Endothelial cell of umbilical vein (primary cell): Measurements from ENCODE around the gene TEX26.

Experiments
- EZH2 ChIP-seq: IDR thresholded peaks from 2 replicates; pipeline ENCODE4 v1.6.1; 2012; ENCODE audit warnings: borderline replicate concordance, low read depth, mild to moderate bottlenecking, moderate library complexity, low read length, inconsistent platforms; ENCODE audit not compliant: severe bottlenecking
- GATA2 ChIP-seq: IDR thresholded peaks from 2 replicates; pipeline ENCODE4 v1.7.0; 2011; ENCODE audit warnings: low read depth, mild to moderate bottlenecking, moderate library complexity, mixed read lengths, low read length; ENCODE audit not compliant: insufficient read length, insufficient read depth
- MYC ChIP-seq: IDR thresholded peaks from one replicate; pipeline ENCODE4 v1.6.1; 2011; ENCODE audit warnings: mild to moderate bottlenecking, low read depth, low read length
- POLR2A ChIP-seq: IDR thresholded peaks from 2 replicates; pipeline ENCODE4 v1.6.1; 2012; ENCODE audit warnings: low read depth, mild to moderate bottlenecking, control low read depth, low read length
- POLR2AphosphoS5 ChIP-seq: IDR thresholded peaks from 2 replicates; pipeline ENCODE4 v1.6.1; 2012; ENCODE audit warnings: low read depth, mild to moderate bottlenecking, control low read depth, low read length, moderate library complexity; ENCODE audit not compliant: insufficient read depth
- TF ChIP-seq, protein P1 (sequence below), 2 donors: IDR thresholded peaks; 1 replicate in 1 of 2; 2 replicates in 1 of 2; pipeline ENCODE4 v1.5.1; 2011; ENCODE audit warnings: low read length in 2 of 2, mild to moderate bottlenecking in 2 of 2, moderate library complexity in 2 of 2, control low read depth in 1 of 2, inconsistent platforms in 1 of 2, low read depth in 1 of 2; ENCODE audit not compliant: insufficient read depth in 1 of 2; ENCODE audit errors: extremely low read depth in 1 of 2
- TF ChIP-seq, protein P2 (sequence below): IDR thresholded peaks from 2 replicates; pipeline ENCODE4 v1.6.1; 2011; ENCODE audit not compliant: insufficient read depth, insufficient read length

DNA sequence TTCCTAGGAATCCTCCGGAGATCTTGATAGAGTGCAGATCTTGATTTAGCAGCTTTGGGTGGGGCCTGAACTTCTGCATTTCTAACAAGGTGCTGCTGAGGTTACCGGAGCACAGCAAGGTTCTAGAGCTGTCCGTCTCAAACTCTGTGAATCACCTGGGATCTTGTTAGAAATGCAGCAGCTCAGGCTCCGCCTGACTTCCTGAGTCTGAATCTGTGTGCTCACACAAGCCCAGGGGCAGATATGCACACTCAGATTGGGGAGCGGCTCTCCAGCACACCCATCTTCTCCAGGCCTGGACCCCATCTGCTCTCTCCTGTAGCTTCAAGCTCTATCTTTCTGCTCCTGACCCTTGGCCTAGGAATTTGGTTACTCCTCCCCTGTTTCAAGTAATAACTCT is 3.5 kb upstream of the TEX26 start:
- TF ChIP-seq MYC = no peak
- TF ChIP-seq, protein P1, sequence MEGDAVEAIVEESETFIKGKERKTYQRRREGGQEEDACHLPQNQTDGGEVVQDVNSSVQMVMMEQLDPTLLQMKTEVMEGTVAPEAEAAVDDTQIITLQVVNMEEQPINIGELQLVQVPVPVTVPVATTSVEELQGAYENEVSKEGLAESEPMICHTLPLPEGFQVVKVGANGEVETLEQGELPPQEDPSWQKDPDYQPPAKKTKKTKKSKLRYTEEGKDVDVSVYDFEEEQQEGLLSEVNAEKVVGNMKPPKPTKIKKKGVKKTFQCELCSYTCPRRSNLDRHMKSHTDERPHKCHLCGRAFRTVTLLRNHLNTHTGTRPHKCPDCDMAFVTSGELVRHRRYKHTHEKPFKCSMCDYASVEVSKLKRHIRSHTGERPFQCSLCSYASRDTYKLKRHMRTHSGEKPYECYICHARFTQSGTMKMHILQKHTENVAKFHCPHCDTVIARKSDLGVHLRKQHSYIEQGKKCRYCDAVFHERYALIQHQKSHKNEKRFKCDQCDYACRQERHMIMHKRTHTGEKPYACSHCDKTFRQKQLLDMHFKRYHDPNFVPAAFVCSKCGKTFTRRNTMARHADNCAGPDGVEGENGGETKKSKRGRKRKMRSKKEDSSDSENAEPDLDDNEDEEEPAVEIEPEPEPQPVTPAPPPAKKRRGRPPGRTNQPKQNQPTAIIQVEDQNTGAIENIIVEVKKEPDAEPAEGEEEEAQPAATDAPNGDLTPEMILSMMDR (IDR thresholded peaks at IDR 0.05; ENCODE audit: extremely low read depth in 1 of 2, insufficient read depth in 1 of 2, low read depth in 1 of 2, low read length in 2 of 2) = no peak
- TF ChIP-seq POLR2AphosphoS5 = no peak
- TF ChIP-seq GATA2 = no peak
- TF ChIP-seq POLR2A = no peak
- TF ChIP-seq, protein P2, sequence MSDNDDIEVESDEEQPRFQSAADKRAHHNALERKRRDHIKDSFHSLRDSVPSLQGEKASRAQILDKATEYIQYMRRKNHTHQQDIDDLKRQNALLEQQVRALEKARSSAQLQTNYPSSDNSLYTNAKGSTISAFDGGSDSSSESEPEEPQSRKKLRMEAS = no peak
- TF ChIP-seq EZH2 = no peak
